HG02884 (cell line): ENCODE data around the gene PTBP2.

Source experiments
- ATAC-seq: cut with Tn5 transposase; IDR thresholded peaks from one replicate; pipeline ENCODE4 v1.9.1; 2021; ENCODE audit warnings: mild to moderate bottlenecking, moderate library complexity; ENCODE audit not compliant: unreplicated experiment

Gene PTBP2, protein sequence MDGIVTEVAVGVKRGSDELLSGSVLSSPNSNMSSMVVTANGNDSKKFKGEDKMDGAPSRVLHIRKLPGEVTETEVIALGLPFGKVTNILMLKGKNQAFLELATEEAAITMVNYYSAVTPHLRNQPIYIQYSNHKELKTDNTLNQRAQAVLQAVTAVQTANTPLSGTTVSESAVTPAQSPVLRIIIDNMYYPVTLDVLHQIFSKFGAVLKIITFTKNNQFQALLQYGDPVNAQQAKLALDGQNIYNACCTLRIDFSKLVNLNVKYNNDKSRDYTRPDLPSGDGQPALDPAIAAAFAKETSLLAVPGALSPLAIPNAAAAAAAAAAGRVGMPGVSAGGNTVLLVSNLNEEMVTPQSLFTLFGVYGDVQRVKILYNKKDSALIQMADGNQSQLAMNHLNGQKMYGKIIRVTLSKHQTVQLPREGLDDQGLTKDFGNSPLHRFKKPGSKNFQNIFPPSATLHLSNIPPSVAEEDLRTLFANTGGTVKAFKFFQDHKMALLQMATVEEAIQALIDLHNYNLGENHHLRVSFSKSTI

GRCh38 chr1:96721416-96722160 lies at the start of gene PTBP2:
PTBP2 (plus strand) TSS chr1:96721784; CDS start chr1:96721865, 81 bp downstream.
- peak; percentile 91 for ATAC-seq

DNA sequence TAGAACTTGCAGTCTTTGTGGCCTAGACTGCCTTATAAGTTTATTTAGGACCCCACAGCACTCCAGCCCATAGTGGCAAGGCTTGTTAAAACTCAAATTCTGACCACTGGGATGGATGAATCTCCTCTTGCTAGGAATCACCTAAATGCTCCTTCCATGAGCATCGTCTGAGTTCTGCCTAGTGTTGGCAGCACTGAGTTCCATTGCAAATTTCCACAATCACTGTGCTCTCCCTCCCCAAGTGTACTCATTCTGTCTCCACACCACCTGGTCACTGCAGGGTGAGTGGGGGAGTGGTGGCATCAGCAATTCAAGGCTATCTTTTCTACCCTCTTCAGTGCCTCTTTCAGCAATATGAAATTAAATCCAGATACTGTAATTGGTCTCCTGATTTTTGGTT lies 46.7 kb upstream of the PTBP2 start:
- ATAC-seq = no peak

DNA sequence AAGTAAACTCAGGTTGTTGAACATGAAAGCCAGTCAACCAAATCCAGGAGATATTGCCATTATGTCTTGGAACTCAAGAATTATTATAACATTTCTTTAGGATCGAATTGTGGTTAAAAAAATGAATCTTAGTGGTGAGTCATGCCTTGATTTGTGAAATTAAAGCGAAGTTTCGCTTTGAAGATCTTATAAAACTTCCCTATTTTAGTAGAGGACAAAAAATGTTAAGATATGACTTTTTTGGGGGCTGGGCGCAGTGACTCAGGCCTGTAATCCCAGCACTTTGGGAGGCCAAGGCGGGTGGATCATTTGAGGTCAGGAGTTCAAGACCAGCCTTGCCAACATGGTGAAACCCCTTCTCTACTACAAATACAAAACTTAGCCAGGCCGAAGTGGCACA lies 39.5 kb upstream of the PTBP2 start:
- no peak for ATAC-seq

DNA sequence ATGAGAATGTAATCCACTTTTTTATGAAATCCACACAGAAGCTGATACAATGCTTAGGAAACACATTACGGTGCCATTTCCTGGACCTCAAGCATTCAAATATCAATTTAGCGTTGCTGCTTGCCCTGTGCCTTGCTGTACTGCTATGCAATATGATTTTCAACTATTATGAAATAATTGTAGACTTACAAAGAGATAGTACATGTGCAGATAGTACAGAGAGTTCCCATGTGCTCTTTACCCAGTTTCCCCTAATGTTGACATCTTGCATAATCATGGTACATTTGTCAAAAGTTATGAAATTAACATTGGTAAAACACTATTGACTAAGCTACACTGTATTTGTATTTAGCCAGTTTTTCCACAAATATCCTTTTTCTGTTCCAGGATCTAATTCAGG lies 37.7 kb upstream of the PTBP2 start:
- no peak for ATAC-seq

GRCh38 chr1:96684744-96685143 lies 36.8 kb upstream of the PTBP2 start:
- ATAC-seq = no peak

DNA sequence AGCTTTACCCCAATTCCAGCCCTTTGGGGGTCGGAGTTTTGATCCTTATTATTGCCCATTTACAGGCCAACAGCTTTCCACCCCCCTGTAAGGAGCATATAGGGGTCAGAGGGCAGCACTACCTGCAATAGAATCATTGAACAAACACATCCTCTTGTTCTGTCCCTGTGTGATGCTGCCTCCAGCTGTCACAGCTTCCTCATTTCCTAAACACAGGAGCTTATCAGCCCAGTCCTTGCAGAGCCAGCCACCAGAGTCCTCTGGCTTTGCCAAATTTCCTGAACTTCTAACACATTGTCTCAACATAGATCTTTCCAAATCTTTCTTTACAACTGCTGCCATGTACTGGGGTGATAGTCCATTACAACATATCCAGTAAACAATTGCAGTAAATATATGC lies 32.8 kb upstream of the PTBP2 start:
- no peak for ATAC-seq

- ATAC-seq = no peak
These were observed 25.6 kb upstream of the PTBP2 start for GRCh38 chr1:96695954-96696353.

GRCh38 chr1:96698342-96698983 lies 23.1 kb upstream of the PTBP2 start:
- no peak for ATAC-seq

GRCh38 chr1:96703186-96703585 lies 18.4 kb upstream of the PTBP2 start:
- no peak for ATAC-seq

DNA sequence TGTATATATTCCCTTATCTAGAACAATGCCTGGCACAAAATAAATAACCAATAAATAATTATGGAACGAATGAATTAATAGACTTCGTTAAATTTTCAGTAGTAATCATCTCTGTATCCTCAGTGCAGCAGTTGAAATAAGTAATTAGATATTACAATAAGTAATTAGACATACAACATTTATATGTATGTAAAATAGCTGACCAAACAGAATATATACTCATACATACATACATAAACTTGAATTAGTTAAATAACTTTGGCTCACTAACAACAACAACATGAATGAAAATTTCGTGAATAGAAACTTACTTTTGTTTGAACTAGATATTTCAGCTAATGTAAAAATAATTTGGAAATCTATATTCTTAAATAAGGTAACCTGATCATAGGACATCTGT lies 14.6 kb upstream of the PTBP2 start:
- ATAC-seq = no peak

DNA sequence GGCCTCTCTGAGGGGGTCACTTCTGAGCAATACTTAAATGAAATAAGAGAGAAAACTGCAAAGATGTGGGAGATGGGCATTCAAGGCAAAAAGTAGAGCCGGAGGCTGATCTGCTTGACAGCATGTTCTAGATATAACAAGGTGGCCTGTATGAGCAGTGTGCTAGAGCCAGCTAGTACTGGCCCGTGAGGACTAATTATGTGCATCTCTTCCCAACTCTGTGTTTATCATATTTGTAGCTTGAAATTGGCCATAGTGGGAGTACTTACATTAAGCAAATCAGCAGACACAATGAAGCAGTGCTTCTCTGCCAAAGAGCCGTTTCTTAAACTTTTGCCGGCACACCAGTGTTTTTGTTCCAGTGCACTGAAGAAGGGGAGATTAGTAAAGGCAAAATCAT lies 13.1 kb upstream of the PTBP2 start:
- ATAC-seq = no peak

GRCh38 chr1:96710708-96711477 lies 10.7 kb upstream of the PTBP2 start:
- no peak for ATAC-seq

DNA sequence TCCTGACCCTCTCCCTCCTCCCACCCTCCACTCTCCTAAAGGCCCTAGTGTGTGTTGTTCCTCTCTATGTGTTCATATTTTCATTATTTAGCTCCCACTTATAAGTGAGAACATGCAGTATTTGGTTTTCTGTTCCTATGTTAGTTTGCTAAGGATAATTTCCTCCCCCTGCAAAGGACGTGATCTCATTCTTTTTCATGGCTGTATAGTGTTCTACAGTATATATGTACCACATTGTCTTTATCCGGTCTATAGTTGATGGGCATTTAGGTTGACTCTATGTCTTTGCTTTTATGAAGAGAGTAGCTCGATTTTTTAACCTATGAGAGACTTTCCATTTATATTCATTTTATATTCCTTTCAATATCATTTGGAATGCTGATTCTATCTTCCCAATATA lies 7.9 kb upstream of the PTBP2 start:
- ATAC-seq = no peak

- no peak for ATAC-seq
These were observed 6.7 kb upstream of the PTBP2 start for GRCh38 chr1:96714881-96715280.

- ATAC-seq = no peak
These were observed 6.1 kb upstream of the PTBP2 start for GRCh38 chr1:96715482-96715881.

GRCh38 chr1:96721053-96721415 lies 550 bp upstream of the PTBP2 start:
- ATAC-seq = peak; percentile 18

DNA sequence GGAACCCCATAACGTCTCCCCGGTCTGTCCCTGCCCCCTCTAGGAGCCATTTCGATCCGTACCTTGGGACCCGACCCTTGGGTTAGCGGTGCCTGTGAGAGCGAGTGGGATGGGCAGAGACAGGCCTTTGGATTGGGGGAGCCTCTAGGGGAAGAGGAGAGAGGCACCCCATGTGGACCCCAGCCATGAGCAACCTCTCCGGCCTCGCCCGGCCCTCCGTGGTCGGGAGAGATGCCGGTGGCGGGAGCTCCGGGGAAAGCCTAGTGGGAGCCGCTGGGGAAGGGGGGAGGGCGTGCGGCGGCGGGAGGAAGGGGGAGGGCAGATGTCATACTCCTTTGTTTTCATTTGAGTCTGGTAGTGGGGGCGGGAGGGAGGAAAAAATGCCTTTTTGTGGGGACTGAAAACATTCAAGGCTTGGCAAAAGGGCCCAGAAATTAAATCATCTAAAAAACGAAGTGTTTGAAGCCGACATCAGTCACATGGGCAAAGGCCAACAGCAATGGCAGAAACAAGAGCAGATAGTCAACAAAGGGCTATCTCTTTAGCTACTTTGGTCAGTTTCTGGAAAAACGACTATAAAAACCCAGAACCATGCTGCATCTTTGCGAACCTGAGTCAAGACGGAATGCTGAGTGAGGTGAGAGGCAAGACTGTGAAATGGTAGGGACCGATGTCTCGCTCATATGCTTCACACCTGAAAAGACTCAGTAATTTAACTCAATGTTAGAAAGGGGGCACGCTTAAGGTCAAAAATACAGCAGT lies 758 bp downstream of the PTBP2 start:
- ATAC-seq = peak; percentile 41

DNA sequence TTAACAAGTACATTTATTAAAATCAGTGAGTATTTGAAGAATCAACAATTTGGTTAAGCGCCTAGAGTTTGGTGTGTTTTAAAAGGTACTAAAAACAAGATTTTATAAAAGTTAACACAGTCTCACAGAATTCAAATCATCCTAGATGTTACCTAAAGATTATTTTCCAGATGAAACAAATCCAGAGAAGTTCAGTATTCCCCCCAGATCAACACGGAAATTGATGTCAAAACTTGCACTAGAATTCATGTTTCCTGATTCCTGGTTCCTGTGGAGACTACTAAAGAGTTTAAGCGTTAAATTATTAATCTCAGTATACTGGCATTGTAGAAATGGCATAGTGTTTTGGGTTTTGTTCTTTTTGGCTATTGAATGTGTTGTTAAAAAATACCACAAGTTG lies 1.4 kb downstream of the PTBP2 start:
- no peak for ATAC-seq

- ATAC-seq = no peak
These were observed 1.8 kb downstream of the PTBP2 start for GRCh38 chr1:96723377-96723776.

- ATAC-seq = no peak
These were observed 2.4 kb downstream of the PTBP2 start for GRCh38 chr1:96723936-96724335.
